Measurements from ENCODE around the gene RAB30.

GRCh38 chr11:83068568-83068967 lies 3.1 kb downstream of the RAB30 start:
- TF ChIP-seq CTCF (IDR thresholded peaks at IDR 0.05; ENCODE audit: extremely low read depth in 1 of 2, insufficient read depth in 1 of 2, low read depth in 1 of 2, low read length in 2 of 2) (no peak), EZH2 (IDR thresholded peaks at IDR 0.05; ENCODE audit: borderline replicate concordance, low read depth, low read length, severe bottlenecking) (no peak), MAX (IDR thresholded peaks at IDR 0.05; ENCODE audit: insufficient read depth, insufficient read length) (no peak), POLR2AphosphoS5 (IDR thresholded peaks at IDR 0.05; ENCODE audit: insufficient read depth, low read depth, low read length) (peak; percentile 36), POLR2A (IDR thresholded peaks at IDR 0.05; ENCODE audit: low read depth, low read length) (no peak), JUN (IDR thresholded peaks at IDR 0.05; ENCODE audit: borderline replicate concordance, insufficient read depth, insufficient read length, low read depth) (no peak)
